ENCODE results near the gene ODF2. TPM values are rescaled to one million over a fixed set of nuclear protein-coding genes. Genes with fewer than 3 reads are reported as not detected.

Gene ODF2
- total and polyA plus RNA-seq, 2 of the 13 experiments (the other 11 are each of a cell fraction or from before 2014, with no cell fraction given): 9.8 to 31.3 TPM

- TF ChIP-seq ZHX2 (IDR thresholded peaks at IDR 0.05; ENCODE audit: low read depth): no peak; the same call in 1 of the 2 replicates
- peak; percentile 37; the same call in 1 of the 2 replicates for TF ChIP-seq ZHX2 (CRISPR knock-in tag; IDR thresholded peaks at IDR 0.05; ENCODE audit: borderline replicate concordance)
- TF ChIP-seq ATF1 (CRISPR knock-in tag; IDR thresholded peaks at IDR 0.05): peak; percentile 47; the same call in 1 of the 2 replicates
- TF ChIP-seq ZNF501 (CRISPR knock-in tag; IDR thresholded peaks at IDR 0.05): peak; percentile 4; the same call in 1 of the 2 replicates
- TF ChIP-seq SPEN (CRISPR knock-in tag; IDR thresholded peaks at IDR 0.05; ENCODE audit: low read depth): peak; percentile 72
- TF ChIP-seq ZBTB33 (CRISPR knock-in tag; IDR thresholded peaks at IDR 0.05): no peak
- no peak for TF ChIP-seq ATF3 (CRISPR knock-in tag; IDR thresholded peaks at IDR 0.05)
- TF ChIP-seq ZBTB44 (CRISPR knock-in tag; IDR thresholded peaks at IDR 0.05): 0 out of 2 replicates have a peak, but pooled peaks have one; percentile 13
- 0 out of 2 replicates have a peak, but pooled peaks have one; percentile 38 for TF ChIP-seq DMTF1 (CRISPR knock-in tag; IDR thresholded peaks at IDR 0.05)
- TF ChIP-seq MXD1 (CRISPR knock-in tag; IDR thresholded peaks at IDR 0.05): peak; percentile 61; the same call in 1 of the 2 replicates
- no peak for TF ChIP-seq JDP2 (CRISPR knock-in tag; IDR thresholded peaks at IDR 0.05; ENCODE audit: borderline replicate concordance)
- TF ChIP-seq ZNF639 (CRISPR knock-in tag; conservative IDR thresholded peaks at IDR 0.05): peak; percentile 55; the same call in 1 of the 2 replicates
- TF ChIP-seq ATM (IDR thresholded peaks at IDR 0.05; ENCODE audit: borderline replicate concordance): no peak
Observed at GRCh38 chr9:128455849-128456612, at the start of gene ODF2 (continued).

Measured in HepG2 (cell line).